HG02938 (cell line): ENCODE results near the gene PLCB4.
"Not testable (repeated sequence)": the region's sequence is repeated elsewhere in the genome, so short reads cannot be mapped to it uniquely, and the experiment has no call there.

Experiments used
- ATAC-seq: cut with Tn5 transposase; IDR thresholded peaks from one replicate; pipeline ENCODE4 v1.9.1; 2021; ENCODE audit warnings: mild to moderate bottlenecking, moderate library complexity; ENCODE audit not compliant: unreplicated experiment

PLCB4 gene

GRCh38 chr20:9068841-9069663, at the start of gene PLCB4:
TSS of gene PLCB4 (plus strand) at chr20:9069087. CDS start at chr20:9307815, 238,728 bp downstream.
- ATAC-seq: no peak

GRCh38 chr20:9019833-9020232, 49.1 kb upstream of the PLCB4 start:
- no peak for ATAC-seq

DNA sequence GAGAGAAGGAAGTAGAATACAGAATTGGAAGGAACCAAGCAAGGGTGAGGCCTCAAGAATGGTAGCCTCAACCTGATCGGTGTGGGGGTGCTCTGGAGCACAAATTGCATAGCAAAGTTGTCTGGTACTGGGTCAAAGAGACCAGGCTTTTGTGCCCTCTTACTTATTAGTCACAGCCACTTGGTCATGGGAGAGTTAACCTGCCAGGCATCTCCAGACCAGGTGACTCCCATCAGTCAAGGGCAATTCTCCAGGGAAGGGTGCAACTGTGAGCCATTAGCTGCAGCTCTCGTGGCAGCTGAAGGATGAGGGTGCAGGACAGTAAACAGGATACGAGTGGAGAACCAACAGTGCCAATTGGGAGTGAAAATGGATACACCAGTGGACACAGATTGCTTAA, 47.7 kb upstream of the PLCB4 start:
- ATAC-seq: no peak

DNA sequence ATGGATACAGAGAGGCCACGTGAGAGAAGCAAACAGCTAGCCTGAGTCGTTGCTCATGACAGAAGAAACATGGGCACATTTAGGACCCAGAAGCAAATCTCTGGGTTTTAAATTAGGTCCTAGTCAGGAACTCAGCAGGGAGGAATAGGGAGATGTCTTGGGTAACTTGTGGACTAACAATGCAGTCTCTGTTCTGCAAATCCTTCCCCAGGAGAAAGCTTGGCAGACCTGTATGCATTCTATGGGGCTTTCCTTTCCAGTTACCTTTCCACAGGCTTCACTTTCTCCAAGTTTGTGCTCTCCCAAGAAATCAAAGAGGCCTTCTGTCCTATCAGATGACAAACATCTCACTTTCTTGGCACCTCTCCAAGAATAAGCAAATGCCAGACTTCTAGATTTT, 47.2 kb upstream of the PLCB4 start:
- no peak for ATAC-seq

DNA sequence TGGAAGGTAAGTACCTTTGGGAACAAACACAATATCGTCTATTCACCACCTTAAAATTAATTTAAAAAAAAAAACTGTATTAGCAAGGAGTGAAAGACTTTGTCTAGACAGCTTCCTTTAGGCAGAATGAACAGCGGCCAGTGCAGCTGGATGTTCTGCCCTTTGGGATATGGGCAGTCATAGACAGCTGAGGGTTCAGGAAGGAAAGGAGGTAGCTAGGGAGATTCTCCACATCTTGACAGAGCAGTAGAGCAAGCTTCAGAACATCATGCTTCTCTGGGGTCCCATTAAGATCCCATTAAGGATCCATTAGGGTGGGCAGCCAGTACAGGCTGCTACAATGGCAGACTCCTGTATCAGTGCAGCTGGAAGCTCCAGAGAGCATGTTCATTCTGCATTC, 46.5 kb upstream of the PLCB4 start:
- no peak for ATAC-seq

GRCh38 chr20:9024606-9025005, 44.3 kb upstream of the PLCB4 start:
- no peak for ATAC-seq

DNA sequence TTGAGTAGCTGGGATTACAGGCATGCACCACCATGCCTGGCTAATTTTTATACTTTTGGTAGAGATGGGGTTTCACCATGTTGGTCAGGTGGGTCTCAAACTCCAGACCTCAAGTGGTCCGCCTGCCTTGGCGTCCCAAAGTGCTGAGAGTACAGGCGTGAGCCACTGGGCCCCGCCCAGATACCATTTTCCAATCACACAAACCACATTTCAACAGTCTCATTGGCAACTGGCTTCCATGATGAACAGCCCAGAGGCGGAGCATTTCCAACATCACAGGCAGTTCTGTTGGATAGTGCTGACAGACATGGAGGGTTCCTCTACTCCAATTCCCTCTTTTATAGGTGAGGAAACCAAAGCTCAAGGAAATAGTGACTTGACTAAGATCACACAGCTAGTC, 43.9 kb upstream of the PLCB4 start:
- no peak for ATAC-seq

DNA sequence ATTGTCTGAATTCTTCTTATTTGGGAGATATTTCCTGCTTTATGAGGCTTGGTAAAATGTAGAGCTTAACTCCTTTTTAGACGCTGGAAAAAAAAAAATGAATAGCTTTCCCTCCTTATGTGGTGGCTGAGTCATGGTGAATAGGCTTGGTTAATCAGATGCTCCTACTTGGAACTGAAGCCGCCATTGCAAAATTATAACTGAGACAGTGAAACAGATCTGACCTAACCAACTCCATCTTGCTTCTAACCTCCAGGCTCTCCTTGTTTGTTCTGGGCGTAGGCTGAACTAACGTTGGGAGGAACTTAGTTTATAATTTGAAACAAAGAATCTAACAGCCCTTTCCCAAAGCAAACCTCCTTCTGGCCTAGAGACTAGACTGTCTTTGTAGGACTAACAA, 43.2 kb upstream of the PLCB4 start:
- no peak for ATAC-seq

DNA sequence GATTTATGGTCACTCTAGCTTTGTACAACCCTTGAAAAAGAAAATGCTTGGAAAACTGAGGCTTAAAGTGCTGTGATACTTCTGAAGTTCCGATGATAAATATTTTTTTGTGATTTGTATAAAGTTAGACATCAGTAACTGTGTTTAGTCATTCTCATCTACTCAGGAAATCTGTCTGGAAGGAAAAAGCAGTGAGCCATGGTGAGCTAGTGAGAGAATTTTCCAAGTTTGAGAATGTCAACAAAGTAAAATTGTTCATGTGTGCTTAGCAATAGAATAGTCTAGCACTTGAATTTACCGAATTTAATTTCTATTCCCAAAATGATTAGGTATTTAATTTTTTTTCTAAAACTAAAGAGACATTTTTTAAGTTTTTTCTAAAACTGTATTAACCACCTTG, 41.3 kb upstream of the PLCB4 start:
- no peak for ATAC-seq

- no peak for ATAC-seq
Observed at GRCh38 chr20:9028419-9028818, 40.5 kb upstream of the PLCB4 start.

GRCh38 chr20:9031991-9032390, 36.9 kb upstream of the PLCB4 start:
- no peak for ATAC-seq

DNA sequence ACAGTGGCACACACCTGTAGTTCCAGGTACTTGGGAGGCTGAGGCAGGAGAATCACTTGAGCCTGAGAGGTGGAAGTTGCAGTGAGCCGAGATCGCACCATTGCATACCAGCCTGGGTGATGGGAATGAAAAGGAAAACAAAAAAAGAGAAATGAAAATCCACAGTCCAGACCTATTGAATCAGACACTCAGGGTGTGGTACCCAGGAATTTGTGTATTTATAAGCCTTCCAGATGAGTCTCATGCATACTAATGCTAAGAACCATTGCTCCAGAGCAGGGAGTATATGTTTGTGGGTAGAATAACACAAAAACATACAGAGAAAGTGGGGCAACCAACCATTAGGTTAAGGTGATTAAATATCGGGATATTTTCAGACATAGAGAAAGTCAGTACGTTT, 36.1 kb upstream of the PLCB4 start:
- ATAC-seq: no peak

GRCh38 chr20:9035126-9035525, 33.8 kb upstream of the PLCB4 start:
- ATAC-seq: no peak

DNA sequence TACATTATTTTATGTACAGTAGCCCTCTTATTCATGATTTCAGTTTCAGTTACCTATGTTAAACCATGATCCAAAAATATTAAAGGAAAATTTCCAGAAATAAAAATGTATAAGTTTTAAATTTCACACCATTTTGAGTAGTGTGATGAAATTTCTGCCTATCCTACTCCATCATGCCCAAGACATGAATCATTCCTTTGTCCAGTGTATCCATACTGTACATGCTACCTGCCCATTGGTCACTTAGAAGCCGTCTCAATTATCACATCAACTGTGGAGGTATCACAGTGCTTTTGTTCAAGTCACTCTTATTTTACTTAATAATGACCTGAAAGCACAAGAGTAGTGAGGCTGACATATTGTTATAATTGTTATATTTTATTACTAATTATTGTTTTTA, 32.3 kb upstream of the PLCB4 start:
- ATAC-seq: no peak

- ATAC-seq: no peak
Observed at GRCh38 chr20:9038791-9039535, 29.9 kb upstream of the PLCB4 start.

DNA sequence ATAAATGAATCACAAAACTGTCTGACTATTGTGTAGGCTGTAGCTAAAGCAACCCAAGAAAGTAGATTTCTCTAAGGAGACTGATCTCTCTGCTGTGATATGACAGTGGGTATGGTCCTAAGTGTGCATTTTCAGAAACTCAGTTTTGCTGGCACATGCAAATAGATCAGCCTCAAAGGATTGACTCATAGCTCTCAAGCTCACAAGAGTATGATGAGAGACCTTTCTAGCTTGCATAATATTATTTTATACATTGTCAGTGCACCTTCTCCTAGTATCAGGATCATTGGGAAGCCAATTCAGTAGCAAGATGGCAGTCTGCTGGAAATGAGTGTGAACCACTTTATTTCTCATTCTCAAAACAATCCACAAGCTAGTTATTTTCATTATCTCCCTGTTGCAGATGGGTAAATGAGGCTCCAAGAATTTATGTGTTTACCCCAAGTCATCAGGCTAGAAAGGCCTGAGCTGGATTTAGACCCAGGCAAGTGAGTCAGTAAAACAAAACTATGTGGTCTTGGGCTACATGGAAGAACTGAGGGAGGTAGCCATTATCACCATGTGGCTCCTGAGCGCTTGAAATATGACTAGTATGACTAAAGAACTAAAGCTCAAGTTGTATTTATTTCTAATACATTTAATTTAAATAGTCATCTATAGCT, 27.9 kb upstream of the PLCB4 start:
- ATAC-seq: no peak

- no peak for ATAC-seq
Observed at GRCh38 chr20:9043364-9043763, 25.5 kb upstream of the PLCB4 start.

DNA sequence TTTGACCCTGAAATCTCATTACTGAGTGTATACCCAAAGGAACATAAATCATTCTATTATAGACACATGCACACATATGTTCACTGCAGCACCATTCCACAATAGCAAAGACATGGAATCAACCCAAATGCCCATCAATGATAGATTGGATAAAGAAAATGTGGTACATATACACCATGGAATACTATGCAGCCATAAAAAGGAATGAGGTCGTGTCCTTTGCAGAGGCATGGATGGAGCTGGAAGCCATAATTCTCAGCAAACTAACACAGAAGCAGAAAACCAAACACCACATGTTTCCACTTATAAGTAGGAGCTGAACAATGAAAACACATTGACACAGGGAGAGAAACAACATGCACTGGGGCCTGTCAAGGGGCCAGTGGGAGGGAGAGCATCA, 21.0 kb upstream of the PLCB4 start:
- not testable (repeated sequence) for ATAC-seq

DNA sequence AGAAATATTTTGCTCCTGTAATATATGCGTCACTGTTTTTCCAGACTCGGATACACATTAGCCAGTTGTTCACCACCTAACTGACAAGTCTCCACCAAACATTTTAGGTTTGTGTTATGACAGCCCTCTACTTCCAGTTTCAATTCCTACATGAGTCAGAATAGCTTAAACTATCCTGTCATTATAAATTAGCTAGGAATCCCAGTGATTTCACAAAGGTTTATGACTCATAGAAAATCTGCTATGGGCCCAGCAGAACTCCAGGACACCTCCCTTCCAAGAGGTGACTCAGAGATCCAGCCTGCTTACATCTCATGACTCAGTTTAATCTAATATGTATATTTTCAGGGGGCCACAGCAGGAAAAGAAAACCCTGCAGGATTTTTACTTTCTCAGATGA, 17.4 kb upstream of the PLCB4 start:
- no peak for ATAC-seq

- no peak for ATAC-seq
Observed at GRCh38 chr20:9052136-9052535, 16.8 kb upstream of the PLCB4 start.

DNA sequence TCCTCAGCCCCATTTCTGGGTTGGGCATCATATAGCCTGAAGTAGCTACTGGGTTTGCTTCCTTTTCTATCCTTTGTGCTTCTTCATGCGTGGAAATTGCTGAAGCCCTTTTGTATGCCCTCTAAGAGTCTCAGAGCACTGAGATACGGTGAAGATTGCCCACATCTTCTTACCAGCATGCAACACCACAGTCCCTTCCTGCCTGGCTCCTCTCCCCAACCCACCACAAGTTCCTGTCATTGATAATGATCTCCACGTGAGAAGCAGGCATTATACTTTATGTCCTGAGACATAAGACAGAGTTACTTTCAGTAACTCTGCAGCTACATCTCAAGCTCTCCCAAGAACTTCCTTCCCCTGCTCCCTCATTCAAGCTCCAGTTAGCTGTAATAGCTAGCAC, 15.8 kb upstream of the PLCB4 start:
- no peak for ATAC-seq

- ATAC-seq: no peak
Observed at GRCh38 chr20:9054176-9054575, 14.7 kb upstream of the PLCB4 start.
